H9 (cell line): ENCODE data around the gene SLC9A7. TPM values are rescaled to one million over a fixed set of nuclear protein-coding genes. Genes with fewer than 3 reads are reported as not detected.

Experiments used
- DNase-seq: peaks from one replicate; pipeline ENCODE4 v3.0.0-alpha.2; 2017
- H2AFZ ChIP-seq: one replicate; pipeline ENCODE4 v1.6.1; 2013; ENCODE audit warnings: mild to moderate bottlenecking, low read length, control low read depth, moderate library complexity
- H2AK5ac ChIP-seq: 2 replicates; pipeline ENCODE4 v1.6.1; 2013; ENCODE audit warnings: low read length, control low read depth, mixed read lengths; ENCODE audit not compliant: insufficient read length
- H2BK120ac ChIP-seq: one replicate; pipeline ENCODE4 v1.6.1; 2013; ENCODE audit warnings: low read depth, mild to moderate bottlenecking, low read length, control low read depth, inconsistent platforms; ENCODE audit not compliant: poor library complexity, severe bottlenecking
- H2BK12ac ChIP-seq: 2 replicates; pipeline ENCODE4 v1.6.1; 2013; ENCODE audit warnings: low read length, control low read depth, mixed read lengths, low read depth; ENCODE audit not compliant: insufficient read length
- H2BK15ac ChIP-seq: 2 replicates; pipeline ENCODE4 v1.6.1; 2013; ENCODE audit warnings: low read depth, low read length, control low read depth
- H2BK20ac ChIP-seq: one replicate; pipeline ENCODE4 v1.6.1; 2013; ENCODE audit warnings: low read depth, mild to moderate bottlenecking, low read length, control low read depth, inconsistent platforms; ENCODE audit not compliant: poor library complexity, severe bottlenecking
- H2BK5ac ChIP-seq: 2 replicates; pipeline ENCODE4 v1.6.1; 2013; ENCODE audit warnings: low read length, control low read depth, mixed read lengths; ENCODE audit not compliant: insufficient read length
- H3K14ac ChIP-seq: 2 replicates; pipeline ENCODE4 v1.6.1; 2013; ENCODE audit warnings: low read length, control low read depth; ENCODE audit not compliant: insufficient read depth
- H3K18ac ChIP-seq: 2 replicates; pipeline ENCODE4 v1.6.1; 2013; ENCODE audit warnings: low read depth, mild to moderate bottlenecking, mixed read lengths, low read length, control low read depth; ENCODE audit not compliant: insufficient read length
- H3K23ac ChIP-seq: 2 replicates; pipeline ENCODE4 v1.6.1; 2013; ENCODE audit warnings: low read length, control low read depth, mixed read lengths, low read depth; ENCODE audit not compliant: insufficient read length
- H3K23me2 ChIP-seq: 2 replicates; pipeline ENCODE4 v1.6.1; 2013; ENCODE audit warnings: low read depth, mild to moderate bottlenecking, mixed read lengths, low read length, control low read depth; ENCODE audit not compliant: insufficient read length, poor library complexity, severe bottlenecking
- H3K27ac ChIP-seq: 2 replicates; pipeline ENCODE4 v1.5.1; 2013; ENCODE audit warnings: low read length, control low read depth, mixed read lengths, low read depth; ENCODE audit not compliant: insufficient read length
- H3K27me3 ChIP-seq: 2 replicates; pipeline ENCODE4 v1.6.1; 2013; ENCODE audit warnings: low read length, control low read depth, inconsistent platforms; ENCODE audit not compliant: insufficient read depth
- H3K4ac ChIP-seq: 2 replicates; pipeline ENCODE4 v1.6.1; 2013; ENCODE audit warnings: low read depth, mild to moderate bottlenecking, control low read depth, inconsistent platforms, low read length, moderate library complexity
- H3K4me1 ChIP-seq: 2 replicates; pipeline ENCODE4 v1.6.1; 2013; ENCODE audit warnings: low read length, control low read depth, inconsistent platforms; ENCODE audit not compliant: insufficient read depth
- H3K4me2 ChIP-seq: 2 replicates; pipeline ENCODE4 v1.6.1; 2013; ENCODE audit warnings: low read length, control low read depth, mixed read lengths; ENCODE audit not compliant: insufficient read length, insufficient read depth
- H3K56ac ChIP-seq: 2 replicates; pipeline ENCODE4 v1.6.1; 2013; ENCODE audit warnings: low read depth, mild to moderate bottlenecking, mixed read lengths, low read length, control low read depth; ENCODE audit not compliant: insufficient read length
- H3K79me1 ChIP-seq: 2 replicates; pipeline ENCODE4 v1.6.1; 2013; ENCODE audit warnings: low read depth, mild to moderate bottlenecking, moderate library complexity, low read length, control low read depth, inconsistent platforms; ENCODE audit not compliant: insufficient read depth, poor library complexity, severe bottlenecking
- H3K79me2 ChIP-seq: 2 replicates; pipeline ENCODE4 v1.6.1; 2013; ENCODE audit warnings: low read length, control low read depth, inconsistent platforms; ENCODE audit not compliant: insufficient read depth
- H3K9ac ChIP-seq: 2 replicates; pipeline ENCODE4 v1.6.1; 2013; ENCODE audit warnings: low read length, control low read depth, mixed read lengths; ENCODE audit not compliant: insufficient read length; ENCODE audit errors: extremely low read depth
- H3K9me3 ChIP-seq: one replicate; pipeline ENCODE4 v1.6.1; 2013; ENCODE audit warnings: low read depth, low read length, inconsistent platforms; ENCODE audit not compliant: control insufficient read depth
- H3T11ph ChIP-seq: one replicate; pipeline ENCODE4 v1.6.1; 2013; ENCODE audit warnings: mild to moderate bottlenecking, low read length, control low read depth, inconsistent platforms
- H4K20me1 ChIP-seq: one replicate; pipeline ENCODE4 v1.6.1; 2013; ENCODE audit not compliant: control insufficient read depth, insufficient read length, insufficient read depth
- H4K5ac ChIP-seq: 2 replicates; pipeline ENCODE4 v1.6.1; 2013; ENCODE audit warnings: low read depth, mild to moderate bottlenecking, mixed read lengths, low read length, control low read depth; ENCODE audit not compliant: insufficient read length
- H4K8ac ChIP-seq: replicated peaks from 2 replicates; pipeline ENCODE4 v1.6.1; 2013; ENCODE audit warnings: low read length, control low read depth, mixed read lengths, low read depth; ENCODE audit not compliant: insufficient read length
- H4K91ac ChIP-seq: 2 replicates; pipeline ENCODE4 v1.6.1; 2013; ENCODE audit warnings: low read depth, mild to moderate bottlenecking, moderate library complexity, mixed read lengths, low read length, control low read depth; ENCODE audit not compliant: insufficient read length
- H3K27ac Mint-ChIP-seq, 3 experiments: 2 replicates in 2 of 3; 3 replicates in 1 of 3; pipeline ENCODE4 v1.8.0; 2020 to 2021; ENCODE audit warnings: mixed read lengths in 3 of 3, mild to moderate bottlenecking in 1 of 3, moderate library complexity in 1 of 3
- H3K27me3 Mint-ChIP-seq: 2 replicates; pipeline ENCODE4 v1.8.0; 2021; ENCODE audit warnings: low read depth, mild to moderate bottlenecking, moderate library complexity, mixed read lengths
- H3K36me3 Mint-ChIP-seq, 3 experiments: 2 replicates in 2 of 3; 3 replicates in 1 of 3; pipeline ENCODE4 v1.8.0; 2020 to 2021; ENCODE audit warnings: low read depth in 3 of 3, mixed read lengths in 3 of 3; ENCODE audit not compliant: insufficient read depth in 1 of 3
- H3K4me1 Mint-ChIP-seq, 2 experiments: 2 replicates each; pipeline ENCODE4 v1.8.0; 2020; ENCODE audit warnings: mixed read lengths in 2 of 2
- H3K4me3 Mint-ChIP-seq, 2 experiments: 2 replicates in 1 of 2; 3 replicates in 1 of 2; pipeline ENCODE4 v1.8.0; 2020 to 2021; ENCODE audit warnings: mild to moderate bottlenecking in 2 of 2, mixed read lengths in 2 of 2, moderate library complexity in 1 of 2
- H3K9me3 Mint-ChIP-seq, 2 experiments: 2 replicates in 1 of 2; 3 replicates in 1 of 2; pipeline ENCODE4 v1.8.0; 2020; ENCODE audit warnings: mild to moderate bottlenecking in 2 of 2, mixed read lengths in 2 of 2, moderate library complexity in 1 of 2
- WGBS: extraction: QIAGEN DNeasy Blood & Tissue Kit; methylation state at CpG from one replicate; pipeline ENCODE4 v1.1.7; 2013; ENCODE audit warnings: missing lambda C conversion rate, low lambda C conversion rate, mixed read lengths; ENCODE audit not compliant: insufficient read length; ENCODE audit errors: extremely low coverage; 5-methylcytosine and 5-hydroxymethylcytosine counted together
- total RNA-seq: library from RNA; stranded (reverse); gene quantifications from 2 replicates; pipeline ENCODE4 v1.2.1, GENCODE V29; 2021
- TF ChIP-seq, protein P1 (sequence below): fragments of 200-600 bp; sonication (generic); conservative IDR thresholded peaks from 3 replicates; pipeline ENCODE4 v1.8.0; 2021; ENCODE audit warnings: antibody characterized with exemption, mild to moderate bottlenecking

Gene SLC9A7
- total RNA-seq, 1 experiment from 2014 or later = 5.9 TPM

DNA sequence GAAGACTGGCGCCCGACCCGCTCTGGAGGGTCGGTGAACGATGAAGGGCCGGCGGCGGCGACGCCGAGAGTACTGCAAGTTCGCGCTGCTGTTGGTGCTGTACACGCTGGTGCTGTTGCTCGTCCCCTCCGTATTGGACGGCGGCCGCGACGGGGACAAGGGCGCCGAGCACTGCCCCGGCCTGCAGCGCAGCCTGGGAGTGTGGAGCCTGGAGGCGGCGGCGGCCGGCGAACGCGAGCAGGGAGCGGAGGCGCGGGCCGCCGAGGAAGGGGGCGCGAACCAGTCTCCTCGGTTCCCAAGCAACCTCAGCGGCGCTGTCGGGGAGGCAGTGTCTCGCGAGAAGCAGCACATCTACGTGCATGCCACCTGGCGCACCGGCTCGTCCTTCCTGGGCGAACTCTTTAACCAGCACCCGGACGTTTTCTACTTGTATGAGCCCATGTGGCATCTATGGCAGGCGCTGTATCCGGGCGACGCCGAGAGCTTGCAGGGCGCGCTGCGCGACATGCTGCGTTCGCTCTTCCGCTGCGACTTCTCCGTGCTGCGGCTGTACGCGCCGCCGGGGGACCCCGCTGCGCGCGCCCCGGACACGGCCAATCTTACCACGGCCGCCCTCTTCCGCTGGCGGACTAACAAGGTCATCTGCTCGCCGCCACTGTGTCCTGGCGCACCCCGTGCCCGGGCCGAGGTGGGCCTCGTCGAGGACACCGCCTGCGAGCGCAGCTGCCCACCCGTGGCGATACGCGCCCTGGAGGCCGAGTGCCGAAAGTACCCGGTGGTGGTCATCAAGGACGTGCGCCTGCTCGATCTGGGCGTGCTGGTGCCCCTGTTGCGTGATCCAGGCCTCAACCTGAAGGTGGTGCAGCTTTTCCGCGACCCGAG, 184.8 kb downstream of the SLC9A7 start:
- H3K9ac ChIP-seq = no peak overlapping the region
- peaks cover 65 to 71% of the 10 kb centered on the region in 2 experiments for H3K9me3 Mint-ChIP-seq

More for the DNA sequence above, 184.8 kb downstream of the SLC9A7 start:
- H3K23me2 ChIP-seq = peaks cover 5% of the 10 kb centered on the region
- DNase-seq = peak; percentile 79
- TF ChIP-seq, protein P1, sequence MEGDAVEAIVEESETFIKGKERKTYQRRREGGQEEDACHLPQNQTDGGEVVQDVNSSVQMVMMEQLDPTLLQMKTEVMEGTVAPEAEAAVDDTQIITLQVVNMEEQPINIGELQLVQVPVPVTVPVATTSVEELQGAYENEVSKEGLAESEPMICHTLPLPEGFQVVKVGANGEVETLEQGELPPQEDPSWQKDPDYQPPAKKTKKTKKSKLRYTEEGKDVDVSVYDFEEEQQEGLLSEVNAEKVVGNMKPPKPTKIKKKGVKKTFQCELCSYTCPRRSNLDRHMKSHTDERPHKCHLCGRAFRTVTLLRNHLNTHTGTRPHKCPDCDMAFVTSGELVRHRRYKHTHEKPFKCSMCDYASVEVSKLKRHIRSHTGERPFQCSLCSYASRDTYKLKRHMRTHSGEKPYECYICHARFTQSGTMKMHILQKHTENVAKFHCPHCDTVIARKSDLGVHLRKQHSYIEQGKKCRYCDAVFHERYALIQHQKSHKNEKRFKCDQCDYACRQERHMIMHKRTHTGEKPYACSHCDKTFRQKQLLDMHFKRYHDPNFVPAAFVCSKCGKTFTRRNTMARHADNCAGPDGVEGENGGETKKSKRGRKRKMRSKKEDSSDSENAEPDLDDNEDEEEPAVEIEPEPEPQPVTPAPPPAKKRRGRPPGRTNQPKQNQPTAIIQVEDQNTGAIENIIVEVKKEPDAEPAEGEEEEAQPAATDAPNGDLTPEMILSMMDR = no peak
- H3K56ac ChIP-seq = no peak overlapping the region
- H2AK5ac ChIP-seq = no peak overlapping the region
- peaks cover 15% of the 10 kb centered on the region; the same call in 1 of the 2 replicates for H3K79me2 ChIP-seq
- no peak overlapping the region for H3T11ph ChIP-seq
- H3K4me2 ChIP-seq = peak overlapping the region; percentile 71
- no peak overlapping the region for H3K27ac ChIP-seq
- H4K20me1 ChIP-seq = no peaks in the 10 kb centered on the region
- no peaks in the 10 kb centered on the region; the same call in 1 of the 2 replicates for H3K27me3 ChIP-seq
- H3K79me1 ChIP-seq = no peaks in the 10 kb centered on the region
- H2BK120ac ChIP-seq = no peak overlapping the region
- no peak overlapping the region for H2BK15ac ChIP-seq
- H4K8ac ChIP-seq = no peak overlapping the region
- H3K4ac ChIP-seq = no peak overlapping the region
- H3K4me3 Mint-ChIP-seq = peak overlapping the region; percentile 72 to 82
- no peak overlapping the region; a peak in 1 of 7 replicates for H3K27ac Mint-ChIP-seq
- H3K23ac ChIP-seq = no peak overlapping the region
- peak overlapping the region; percentile 7 for H3K18ac ChIP-seq
- H3K9me3 ChIP-seq = peaks cover 3% of the 10 kb centered on the region
- H2BK5ac ChIP-seq = no peak overlapping the region
- H2BK12ac ChIP-seq = no peak overlapping the region
- H4K91ac ChIP-seq = no peak overlapping the region
- WGBS = no CpG with 5 or more reads among the region's 107 CpGs
- H3K4me1 Mint-ChIP-seq = peaks cover 12 to 21% of the 10 kb centered on the region in 2 experiments
- H3K36me3 Mint-ChIP-seq = peaks cover 16 to 35% (median 17%) of the 10 kb centered on the region in 3 experiments; a peak in 6 of 7 replicates
- H2BK20ac ChIP-seq = no peak overlapping the region
- no peak overlapping the region for H3K14ac ChIP-seq
- no peak overlapping the region for H2AFZ ChIP-seq
- H3K4me1 ChIP-seq = no peaks in the 10 kb centered on the region; the same call in 1 of the 2 replicates
- peaks cover 6% of the 10 kb centered on the region for H3K27me3 Mint-ChIP-seq
- H4K5ac ChIP-seq = no peak overlapping the region
